Neuronal stem cell (in vitro differentiated cells): ENCODE results near the gene FKBP10.

Experiments used
- DNase-seq: peaks from one replicate; pipeline ENCODE4 v3.0.0-alpha.2; 2013; ENCODE audit warnings: low spot score
- H2AFZ ChIP-seq: one replicate; pipeline ENCODE4 v1.6.1; 2013; ENCODE audit warnings: mild to moderate bottlenecking, low read length, inconsistent platforms
- H2AK5ac ChIP-seq: 2 replicates; pipeline ENCODE4 v1.6.1; 2013; ENCODE audit warnings: low read depth, mild to moderate bottlenecking, inconsistent platforms, low read length, moderate library complexity, mixed read lengths
- H2BK120ac ChIP-seq: 2 replicates; pipeline ENCODE4 v1.6.1; 2013; ENCODE audit warnings: low read depth, mild to moderate bottlenecking, inconsistent platforms, low read length, moderate library complexity, mixed read lengths
- H2BK12ac ChIP-seq: one replicate; pipeline ENCODE4 v1.6.1; 2013; ENCODE audit warnings: low read length, inconsistent platforms
- H2BK15ac ChIP-seq: 2 replicates; pipeline ENCODE4 v1.6.1; 2013; ENCODE audit warnings: mild to moderate bottlenecking, low read length, inconsistent platforms, mixed read lengths
- H2BK5ac ChIP-seq: one replicate; pipeline ENCODE4 v1.6.1; 2013; ENCODE audit warnings: inconsistent platforms, mild to moderate bottlenecking, low read length, moderate library complexity
- H3K14ac ChIP-seq: one replicate; pipeline ENCODE4 v1.6.1; 2013; ENCODE audit warnings: low read length, inconsistent platforms
- H3K18ac ChIP-seq: 2 replicates; pipeline ENCODE4 v1.6.1; 2013; ENCODE audit warnings: low read length, inconsistent platforms
- H3K23ac ChIP-seq: 2 replicates; pipeline ENCODE4 v1.6.1; 2013; ENCODE audit warnings: low read depth, mild to moderate bottlenecking, mixed read lengths, low read length, inconsistent platforms; ENCODE audit not compliant: poor library complexity
- H3K27ac ChIP-seq: replicated peaks from 3 replicates; pipeline ENCODE4 v1.5.1; 2013; ENCODE audit warnings: low read length, inconsistent platforms
- H3K27me3 ChIP-seq, 3 experiments: 2 replicates each; pipeline ENCODE4 v1.6.1; 2013; ENCODE audit warnings: low read length in 3 of 3, mild to moderate bottlenecking in 2 of 3, inconsistent platforms in 1 of 3, low read depth in 1 of 3, mixed read lengths in 1 of 3, moderate library complexity in 1 of 3; ENCODE audit not compliant: control insufficient read depth in 3 of 3, insufficient read depth in 3 of 3
- H3K36me3 ChIP-seq, 2 donors: replicated peaks in 1 of 2; 2 replicates each; pipeline ENCODE4 v1.6.1; 2013; ENCODE audit warnings: low read length in 2 of 2; ENCODE audit not compliant: control insufficient read depth in 2 of 2, insufficient read depth in 2 of 2
- H3K4ac ChIP-seq: 2 replicates; pipeline ENCODE4 v1.6.1; 2013; ENCODE audit warnings: inconsistent platforms, mild to moderate bottlenecking, low read length, moderate library complexity
- H3K4me1 ChIP-seq, 2 donors: 1 replicate in 1 of 2; 2 replicates in 1 of 2; pipeline ENCODE4 v1.6.1; 2013; ENCODE audit warnings: low read length in 2 of 2, low read depth in 1 of 2; ENCODE audit not compliant: control insufficient read depth in 2 of 2, insufficient read depth in 1 of 2
- H3K4me2 ChIP-seq: one replicate; pipeline ENCODE4 v1.6.1; 2013; ENCODE audit warnings: mild to moderate bottlenecking, low read length, inconsistent platforms; ENCODE audit not compliant: insufficient read depth, poor library complexity, severe bottlenecking
- H3K4me3 ChIP-seq, 2 donors: 2 replicates each; pipeline ENCODE4 v1.5.1; 2013; ENCODE audit warnings: low read length in 2 of 2, mild to moderate bottlenecking in 2 of 2, inconsistent platforms in 1 of 2, moderate library complexity in 1 of 2
- H3K79me1 ChIP-seq: one replicate; pipeline ENCODE4 v1.6.1; 2013; ENCODE audit warnings: low read depth, mild to moderate bottlenecking, inconsistent platforms, low read length, moderate library complexity
- H3K9ac ChIP-seq: one replicate; pipeline ENCODE4 v1.6.1; 2013; ENCODE audit warnings: mild to moderate bottlenecking, low read depth, low read length, inconsistent platforms; ENCODE audit not compliant: poor library complexity
- H3K9me3 ChIP-seq, 2 donors: replicated peaks in 1 of 2; 2 replicates each; pipeline versions ENCODE3 to v1.6.1; 2013; ENCODE audit warnings: low read length in 2 of 2, mild to moderate bottlenecking in 2 of 2, inconsistent platforms in 1 of 2, low read depth in 1 of 2, mixed read lengths in 1 of 2, moderate library complexity in 1 of 2; ENCODE audit not compliant: control insufficient read depth in 2 of 2, insufficient read depth in 1 of 2
- H4K8ac ChIP-seq: one replicate; pipeline ENCODE4 v1.6.1; 2013; ENCODE audit warnings: low read depth, mild to moderate bottlenecking, inconsistent platforms, low read length, moderate library complexity
- H4K91ac ChIP-seq: one replicate; pipeline ENCODE4 v1.6.1; 2013; ENCODE audit warnings: low read length, low read depth, mild to moderate bottlenecking, inconsistent platforms; ENCODE audit not compliant: poor library complexity
- WGBS, 2 donors: extraction: QIAGEN DNeasy Blood & Tissue Kit; methylation state at CpG; one replicate each; pipeline ENCODE4 v1.1.7; 2013; ENCODE audit warnings: missing lambda C conversion rate in 2 of 2, mixed read lengths in 1 of 2; ENCODE audit not compliant: insufficient read length in 2 of 2, insufficient replicate concordance in 1 of 2; ENCODE audit errors: extremely low coverage in 2 of 2; 5-methylcytosine and 5-hydroxymethylcytosine counted together

FKBP10 gene

GRCh38 chr17:41869426-41869825 is 56.6 kb downstream of the FKBP10 start:
- no peak overlapping the region for H3K27ac ChIP-seq
- no peak overlapping the region for H4K91ac ChIP-seq
- H3K4ac ChIP-seq, result no peak overlapping the region
- no peak overlapping the region for H2AK5ac ChIP-seq
- H3K14ac ChIP-seq, result no peak overlapping the region
- H2BK5ac ChIP-seq, result no peak overlapping the region
- H2BK12ac ChIP-seq, result no peak overlapping the region
- no peak overlapping the region for H3K9ac ChIP-seq
- no peak overlapping the region for H3K4me3 ChIP-seq
- H2BK15ac ChIP-seq, result no peak overlapping the region
- no peak overlapping the region for H3K18ac ChIP-seq
- peaks cover 9% of the 10 kb centered on the region for H3K79me1 ChIP-seq
- peaks cover 0 to 2% of the 10 kb centered on the region in 2 donors for H3K9me3 ChIP-seq
- no CpG with 5 or more reads among the region's 9 CpGs for WGBS, 2 donors
- no peak overlapping the region for H2BK120ac ChIP-seq
- H3K36me3 ChIP-seq, result peaks cover 48 to 76% of the 10 kb centered on the region in 2 donors
- H4K8ac ChIP-seq, result no peak overlapping the region
- no peak overlapping the region for H3K23ac ChIP-seq
- DNase-seq, result no peak
- H3K4me1 ChIP-seq, result peaks cover 0 to 2% of the 10 kb centered on the region in 2 donors
- H3K27me3 ChIP-seq, result no peaks in the 10 kb centered on the region
- H3K4me2 ChIP-seq, result no peak overlapping the region
- no peak overlapping the region for H2AFZ ChIP-seq

DNA sequence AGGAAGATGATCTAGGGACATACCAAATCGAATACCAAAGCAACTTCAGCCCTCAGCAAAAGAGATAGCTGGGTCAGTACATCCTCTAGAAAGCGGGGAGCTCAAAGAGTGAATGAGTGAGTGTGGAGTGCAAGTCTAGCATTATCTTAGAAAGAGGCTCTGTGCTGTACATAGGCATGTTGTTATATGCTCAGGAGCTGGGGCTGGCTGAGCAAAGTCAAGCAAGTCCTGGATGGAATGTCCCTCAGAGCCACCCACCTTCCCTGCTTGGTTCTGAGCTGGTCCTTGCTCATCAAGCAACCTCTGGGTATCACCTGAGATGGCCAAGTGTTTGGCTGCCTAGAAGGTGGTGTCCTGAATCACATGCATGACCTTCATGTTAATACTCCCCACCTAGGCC is 57.3 kb downstream of the FKBP10 start:
- Histone ChIP-seq H3K18ac (no peak overlapping the region), H3K36me3 (peaks cover 52 to 81% of the 10 kb centered on the region in 2 donors), H3K4me3 (no peak overlapping the region), H3K4me2 (no peak overlapping the region), H2AK5ac (no peak overlapping the region), H3K23ac (no peak overlapping the region), H2BK15ac (no peak overlapping the region), H4K8ac (no peak overlapping the region), H3K27ac (no peak overlapping the region), H3K9ac (no peak overlapping the region), H3K9me3 (peaks cover 0 to 2% of the 10 kb centered on the region in 2 donors), H3K14ac (no peak overlapping the region), H2AFZ (no peak overlapping the region), H2BK12ac (no peak overlapping the region), H3K4ac (no peak overlapping the region), H3K79me1 (peaks cover 3% of the 10 kb centered on the region), H2BK5ac (no peak overlapping the region), H3K27me3 (no peaks in the 10 kb centered on the region), H4K91ac (no peak overlapping the region), H3K4me1 (peaks cover 0 to 2% of the 10 kb centered on the region in 2 donors), H2BK120ac (no peak overlapping the region)
- no CpG with 5 or more reads among the region's 2 CpGs for WGBS, 2 donors
- DNase-seq, result no peak

- Histone ChIP-seq H2BK5ac (no peak overlapping the region), H2AK5ac (no peak overlapping the region), H2BK12ac (no peak overlapping the region), H3K4me2 (no peak overlapping the region), H2BK120ac (no peak overlapping the region), H3K14ac (no peak overlapping the region), H3K18ac (no peak overlapping the region), H3K79me1 (peaks cover 3% of the 10 kb centered on the region), H3K4ac (no peak overlapping the region), H3K9me3 (peaks cover 0 to 2% of the 10 kb centered on the region in 2 donors), H3K4me3 (peak overlapping the region in 1 of 2 donors; percentile 27), H4K91ac (no peak overlapping the region), H4K8ac (no peak overlapping the region), H3K4me1 (no peaks in the 10 kb centered on the region), H3K23ac (no peak overlapping the region), H3K27ac (no peak overlapping the region), H3K27me3 (no peaks in the 10 kb centered on the region), H3K9ac (no peak overlapping the region), H2BK15ac (no peak overlapping the region), H3K36me3 (peaks cover 53 to 83% of the 10 kb centered on the region in 2 donors), H2AFZ (no peak overlapping the region)
- no peak for DNase-seq
- no CpG with 5 or more reads among the region's 7 CpGs for WGBS, 2 donors
These were observed 57.8 kb downstream of the FKBP10 start for GRCh38 chr17:41870627-41871026.

GRCh38 chr17:41871789-41872188 is 59.0 kb downstream of the FKBP10 start:
- H3K23ac ChIP-seq, result no peak overlapping the region
- H3K18ac ChIP-seq, result no peak overlapping the region
- H2BK120ac ChIP-seq, result no peak overlapping the region
- peak overlapping the region; percentile 68 for H3K9ac ChIP-seq
- H3K9me3 ChIP-seq, result peaks cover 0 to 2% of the 10 kb centered on the region in 2 donors
- no peak overlapping the region for H2BK12ac ChIP-seq
- no peak for DNase-seq
- no peak overlapping the region for H2AK5ac ChIP-seq
- no peaks in the 10 kb centered on the region for H3K27me3 ChIP-seq
- H2BK15ac ChIP-seq, result no peak overlapping the region
- no peak overlapping the region for H3K4me3 ChIP-seq
- no peak overlapping the region for H3K27ac ChIP-seq
- no peak overlapping the region for H4K8ac ChIP-seq
- H3K79me1 ChIP-seq, result peaks cover 3% of the 10 kb centered on the region
- H2AFZ ChIP-seq, result no peak overlapping the region
- no peak overlapping the region for H3K4ac ChIP-seq
- H2BK5ac ChIP-seq, result no peak overlapping the region
- no CpG with 5 or more reads among the region's 10 CpGs for WGBS, 2 donors
- peaks cover 53 to 79% of the 10 kb centered on the region in 2 donors for H3K36me3 ChIP-seq
- H3K4me2 ChIP-seq, result no peak overlapping the region
- no peak overlapping the region for H3K14ac ChIP-seq
- H3K4me1 ChIP-seq, result no peaks in the 10 kb centered on the region
- no peak overlapping the region for H4K91ac ChIP-seq
